Stimulated activated CD8-positive, alpha-beta memory T cell treated with anti-CD3 and anti-CD28 coated beads, Interleukin-12 subunit alpha, Interleukin-12 subunit beta, amount 100 ng/mL, for 24 hours (primary cell): ENCODE measurements around the gene AHNAK2.

Source experiments
- DNase-seq: peaks from one replicate; pipeline ENCODE4 v3.0.0-alpha.2; 2020; ENCODE audit errors: extremely low read depth

AHNAK2 gene

GRCh38 chr14:104986487-104987164, 8.5 kb upstream of the AHNAK2 start:
- no peak for DNase-seq

GRCh38 chr14:104985675-104986486, 7.7 kb upstream of the AHNAK2 start, which contains the start of gene CLBA1:
CLBA1 (plus strand) TSS chr14:104985788; CDS start chr14:104986432, 644 bp downstream.
- DNase-seq, result peak; percentile 74

GRCh38 chr14:104984056-104984894, 6.1 kb upstream of the AHNAK2 start:
- no peak for DNase-seq

- DNase-seq, result no peak
Measured at GRCh38 chr14:104983231-104983721, 5.1 kb upstream of the AHNAK2 start.

- DNase-seq, result no peak
Measured at GRCh38 chr14:104982548-104983230, 4.5 kb upstream of the AHNAK2 start.

- DNase-seq, result no peak
Measured at GRCh38 chr14:104981699-104982541, 3.7 kb upstream of the AHNAK2 start.

- no peak for DNase-seq
Measured at GRCh38 chr14:104980611-104981531, 2.7 kb upstream of the AHNAK2 start.

- no peak for DNase-seq
Measured at GRCh38 chr14:104979758-104980610, 1.8 kb upstream of the AHNAK2 start.

- no peak for DNase-seq
Measured at GRCh38 chr14:104978746-104979691, 845 bp upstream of the AHNAK2 start.

- no peak for DNase-seq
Measured at GRCh38 chr14:104977008-104977680, 1.0 kb downstream of the AHNAK2 start.

GRCh38 chr14:104976198-104977007, 1.8 kb downstream of the AHNAK2 start:
- peak; percentile 59 for DNase-seq

GRCh38 chr14:104975481-104976197, 2.5 kb downstream of the AHNAK2 start:
- DNase-seq, result no peak

GRCh38 chr14:104974665-104975390, 3.3 kb downstream of the AHNAK2 start:
- DNase-seq, result no peak

GRCh38 chr14:104974146-104974541, 4.0 kb downstream of the AHNAK2 start:
- DNase-seq, result no peak
